Smooth muscle cell (in vitro differentiated cells): ENCODE data around the gene PRKCB. TPM values are rescaled to one million over a fixed set of nuclear protein-coding genes. Genes with fewer than 3 reads are reported as not detected.

Experiments
- DNase-seq: peaks from one replicate; lab custom pipeline; 2025; ENCODE audit not compliant: unreplicated experiment; lab: John Stamatoyannopoulos, UW
- H2AFZ ChIP-seq: fragments of 200-600 bp; sonication (generic); 2 replicates; pipeline ENCODE4 v1.6.0; 2016; ENCODE audit warnings: antibody characterized with exemption, low read depth, mild to moderate bottlenecking
- H3F3A ChIP-seq: fragments of 200-600 bp; sonication (generic); 2 replicates; pipeline ENCODE4 v1.6.0; 2017; ENCODE audit warnings: antibody characterized with exemption, low read depth
- H3K27ac ChIP-seq: fragments of 200-600 bp; sonication (generic); 2 replicates; pipeline ENCODE4 v1.5.1; 2016; ENCODE audit warnings: low read depth, mild to moderate bottlenecking
- H3K27me3 ChIP-seq: fragments of 200-600 bp; sonication (generic); 2 replicates; pipeline ENCODE4 v1.6.1; 2016; ENCODE audit warnings: low read depth, mild to moderate bottlenecking
- H3K36me3 ChIP-seq: fragments of 200-600 bp; sonication (generic); 2 replicates; pipeline ENCODE4 v1.5.1; 2016; ENCODE audit warnings: low read depth
- H3K4me1 ChIP-seq: fragments of 200-600 bp; sonication (generic); 2 replicates; pipeline ENCODE4 v1.5.1; 2016; ENCODE audit warnings: low read depth
- H3K4me2 ChIP-seq: fragments of 200-600 bp; sonication (generic); 2 replicates; pipeline ENCODE4 v1.6.0; 2016; ENCODE audit warnings: mild to moderate bottlenecking
- H3K4me3 ChIP-seq: fragments of 200-600 bp; sonication (generic); 2 replicates; pipeline ENCODE4 v1.5.1; 2016; ENCODE audit warnings: mild to moderate bottlenecking
- H3K79me2 ChIP-seq: fragments of 200-600 bp; sonication (generic); 2 replicates; pipeline ENCODE4 v1.6.0; 2016; ENCODE audit warnings: low read depth, mild to moderate bottlenecking
- H3K9ac ChIP-seq: fragments of 200-600 bp; sonication (generic); 2 replicates; pipeline ENCODE4 v1.6.0; 2016; ENCODE audit warnings: low read depth
- H3K9me3 ChIP-seq: fragments of 200-600 bp; sonication (generic); replicated peaks from 2 replicates; pipeline ENCODE4 v1.5.1; 2016; ENCODE audit warnings: low read depth
- H4K20me1 ChIP-seq: fragments of 200-600 bp; sonication (generic); 2 replicates; pipeline ENCODE4 v1.6.0; 2016; ENCODE audit warnings: low read depth
- WGBS: methylation state at CpG from one replicate; pipeline ENCODE4 v1.1.7; 2016; ENCODE audit warnings: low lambda C conversion rate; 5-methylcytosine and 5-hydroxymethylcytosine counted together
- polyA plus RNA-seq: library from polyadenylated mRNA; unstranded; fragments of >200 nt; fragmentation: Nextera tagmentation; extraction: Ambion mirVana; gene quantifications from 2 replicates; pipeline ENCODE4 v1.2.1, GENCODE V29; 2016
- total RNA-seq: library from RNA; depleted of rRNA; stranded (reverse); fragments of >200 nt; gene quantifications from 2 replicates; pipeline ENCODE4 v1.2.3, GENCODE V29; 2014
- TF ChIP-seq, protein P1 (sequence below): fragments of 200-600 bp; sonication (generic); IDR thresholded peaks from 2 replicates; pipeline ENCODE4 v1.5.1; 2017; ENCODE audit warnings: borderline replicate concordance, mild to moderate bottlenecking, antibody characterized with exemption; ENCODE audit not compliant: insufficient read depth, poor library complexity, severe bottlenecking

PRKCB gene
- total and polyA plus RNA-seq, 2 experiments from 2014 or later = 0.36 TPM; not detected in 1

DNA sequence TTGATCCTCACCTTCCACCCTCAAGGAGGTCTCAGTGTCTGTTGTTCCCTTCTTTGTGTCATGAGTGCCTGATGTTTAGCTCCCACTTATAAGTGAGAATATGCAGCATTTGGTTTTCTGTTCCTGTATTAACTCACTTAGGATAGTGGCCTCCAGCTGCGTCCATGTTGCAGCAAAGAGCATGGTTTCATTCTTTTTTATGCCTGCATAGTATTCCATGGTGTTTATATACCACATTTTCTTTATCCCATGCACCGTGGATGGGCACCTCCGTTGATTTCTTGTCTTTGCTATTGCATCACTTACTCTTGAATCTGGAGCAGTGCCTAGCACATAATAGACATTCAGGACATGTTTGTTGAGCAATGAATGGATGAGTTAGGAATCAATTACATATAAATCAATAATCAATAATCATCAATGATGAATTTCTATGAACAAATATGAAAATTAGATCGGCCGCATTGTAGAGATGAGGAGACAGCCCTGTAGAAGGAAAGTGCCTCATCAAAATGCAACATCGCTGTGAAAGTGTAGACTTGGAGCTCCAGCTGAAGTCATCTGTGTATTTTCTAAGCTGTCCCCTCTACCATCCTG, 129.5 kb downstream of the PRKCB start:
- Histone ChIP-seq H3K27me3 (peaks cover 24% of the 10 kb centered on the region), H4K20me1 (no peaks in the 10 kb centered on the region), H2AFZ (no peak overlapping the region), H3K4me2 (no peak overlapping the region), H3K9ac (no peak overlapping the region), H3K4me1 (peaks cover 10% of the 10 kb centered on the region), H3K27ac (no peak overlapping the region), H3K4me3 (no peak overlapping the region), H3F3A (no peaks in the 10 kb centered on the region), H3K9me3 (no peaks in the 10 kb centered on the region), H3K79me2 (no peaks in the 10 kb centered on the region), H3K36me3 (no peaks in the 10 kb centered on the region)
- TF ChIP-seq, protein P1, sequence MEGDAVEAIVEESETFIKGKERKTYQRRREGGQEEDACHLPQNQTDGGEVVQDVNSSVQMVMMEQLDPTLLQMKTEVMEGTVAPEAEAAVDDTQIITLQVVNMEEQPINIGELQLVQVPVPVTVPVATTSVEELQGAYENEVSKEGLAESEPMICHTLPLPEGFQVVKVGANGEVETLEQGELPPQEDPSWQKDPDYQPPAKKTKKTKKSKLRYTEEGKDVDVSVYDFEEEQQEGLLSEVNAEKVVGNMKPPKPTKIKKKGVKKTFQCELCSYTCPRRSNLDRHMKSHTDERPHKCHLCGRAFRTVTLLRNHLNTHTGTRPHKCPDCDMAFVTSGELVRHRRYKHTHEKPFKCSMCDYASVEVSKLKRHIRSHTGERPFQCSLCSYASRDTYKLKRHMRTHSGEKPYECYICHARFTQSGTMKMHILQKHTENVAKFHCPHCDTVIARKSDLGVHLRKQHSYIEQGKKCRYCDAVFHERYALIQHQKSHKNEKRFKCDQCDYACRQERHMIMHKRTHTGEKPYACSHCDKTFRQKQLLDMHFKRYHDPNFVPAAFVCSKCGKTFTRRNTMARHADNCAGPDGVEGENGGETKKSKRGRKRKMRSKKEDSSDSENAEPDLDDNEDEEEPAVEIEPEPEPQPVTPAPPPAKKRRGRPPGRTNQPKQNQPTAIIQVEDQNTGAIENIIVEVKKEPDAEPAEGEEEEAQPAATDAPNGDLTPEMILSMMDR = no peak
- 87% methylated on average over 6 of the region's 6 CpGs for WGBS
- DNase-seq = no peak

DNA sequence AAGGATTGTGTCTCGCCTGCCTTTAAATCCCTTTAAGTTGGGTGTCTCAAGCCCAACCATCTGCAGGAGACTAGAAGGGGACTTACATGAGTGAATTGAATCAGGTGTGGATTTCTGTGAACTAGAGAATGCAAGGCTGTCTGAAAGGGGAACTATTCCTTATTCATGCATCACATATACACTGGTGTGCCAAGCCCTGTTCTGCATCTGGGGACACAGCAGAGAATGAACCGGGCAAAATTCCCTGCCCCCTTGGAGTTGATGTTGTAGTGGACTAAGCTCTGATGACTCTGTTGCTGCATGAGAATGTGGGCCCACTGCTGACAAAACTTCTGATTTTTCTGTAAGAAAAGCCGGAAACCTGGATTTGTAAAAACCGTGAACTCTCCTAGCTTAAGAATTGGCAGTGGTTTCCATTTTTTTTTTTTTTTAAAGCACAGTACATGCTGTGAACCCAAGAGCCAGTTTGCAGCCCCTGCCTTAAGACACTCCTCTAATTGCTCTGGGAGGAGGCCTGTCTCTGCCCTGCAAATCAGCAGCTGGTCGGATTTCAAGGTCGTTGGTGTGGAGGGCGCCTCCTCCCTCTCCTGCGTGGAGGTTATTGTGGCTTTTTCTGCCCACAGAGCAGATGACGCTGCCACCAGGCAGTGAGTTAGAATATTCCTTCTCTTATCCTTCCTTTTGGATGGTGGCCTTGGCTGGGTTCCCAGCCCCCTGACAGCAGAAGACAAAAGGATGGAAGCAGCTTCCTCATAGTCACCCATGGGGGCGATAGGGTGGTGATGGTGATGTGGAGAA, 131.0 kb downstream of the PRKCB start:
- Histone ChIP-seq H4K20me1 (no peaks in the 10 kb centered on the region), H3K27ac (no peak overlapping the region), H3K27me3 (peaks cover 13% of the 10 kb centered on the region), H3K9me3 (no peaks in the 10 kb centered on the region), H3F3A (no peaks in the 10 kb centered on the region), H3K9ac (no peak overlapping the region), H3K79me2 (no peaks in the 10 kb centered on the region), H3K4me1 (peaks cover 10% of the 10 kb centered on the region), H3K36me3 (no peaks in the 10 kb centered on the region), H3K4me2 (no peak overlapping the region), H2AFZ (no peak overlapping the region), H3K4me3 (no peak overlapping the region)
- no peak for DNase-seq
- WGBS = 63% methylated on average over 10 of the region's 10 CpGs
- TF ChIP-seq, protein P1 = no peak

DNA sequence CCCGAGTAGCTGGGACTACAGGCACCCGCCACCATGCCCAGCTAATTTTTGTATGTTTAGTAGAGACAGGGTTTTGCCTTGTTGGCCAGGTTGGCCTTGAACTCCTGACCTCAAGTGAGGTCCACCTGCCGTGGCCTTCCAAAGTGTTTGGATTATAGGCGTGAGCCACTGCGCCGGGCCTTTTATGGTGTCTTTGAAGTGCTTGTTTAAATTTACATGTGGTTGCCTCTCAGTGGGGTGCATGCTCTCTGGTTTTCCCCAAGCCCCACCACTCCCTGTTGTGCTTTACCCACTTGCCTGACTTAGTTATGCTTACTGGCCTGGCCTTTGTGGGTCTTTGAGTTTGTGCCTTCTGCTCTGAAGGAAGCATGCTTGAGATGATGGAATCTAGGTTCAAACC, 132.0 kb downstream of the PRKCB start:
- Histone ChIP-seq H3K27ac (no peak overlapping the region), H2AFZ (no peak overlapping the region), H3F3A (no peaks in the 10 kb centered on the region), H3K4me2 (no peak overlapping the region), H3K4me1 (peaks cover 10% of the 10 kb centered on the region), H3K79me2 (no peaks in the 10 kb centered on the region), H3K36me3 (no peaks in the 10 kb centered on the region), H3K4me3 (no peak overlapping the region), H3K9me3 (no peaks in the 10 kb centered on the region), H3K9ac (no peak overlapping the region), H3K27me3 (peaks cover 8% of the 10 kb centered on the region), H4K20me1 (no peaks in the 10 kb centered on the region)
- DNase-seq = no peak
- TF ChIP-seq, protein P1 = no peak
- 92% methylated on average over 6 of the region's 6 CpGs for WGBS
